GM12878 (cell line): ENCODE data around the gene KLHDC1. TPM values are rescaled to one million over a fixed set of nuclear protein-coding genes. Genes with fewer than 3 reads are reported as not detected.

ENCODE experiments used
- ASH2L ChIP-seq: fragments of 300-600, 200-600 bp; sonication (generic); IDR thresholded peaks from 2 replicates; pipeline ENCODE4 v1.6.1; 2017; ENCODE audit warnings: low read depth, mild to moderate bottlenecking, borderline replicate concordance
- CREB1 ChIP-seq: IDR thresholded peaks from 2 replicates; pipeline ENCODE4 v1.6.1; 2012; ENCODE audit warnings: low read depth, mild to moderate bottlenecking, inconsistent platforms
- CREM ChIP-seq: IDR thresholded peaks from 2 replicates; pipeline ENCODE4 v1.6.1; 2014; ENCODE audit warnings: antibody characterized with exemption, low read depth
- DPF2 ChIP-seq: fragments of 450-650 bp; IDR thresholded peaks from 2 replicates; pipeline ENCODE4 v1.6.1; 2017; ENCODE audit warnings: mild to moderate bottlenecking
- EGR1 ChIP-seq, 2 experiments: IDR thresholded peaks; 1 replicate in 1 of 2; 2 replicates in 1 of 2; pipeline ENCODE4 v1.6.1; 2011 to 2012; ENCODE audit warnings: low read depth in 2 of 2, low read length in 2 of 2, borderline replicate concordance in 1 of 2, mild to moderate bottlenecking in 1 of 2, moderate library complexity in 1 of 2
- LARP7 ChIP-seq: fragments of 450-650 bp; IDR thresholded peaks from 2 replicates; pipeline ENCODE4 v1.6.1; 2017; ENCODE audit warnings: mild to moderate bottlenecking
- NBN ChIP-seq: fragments of 450-650 bp; IDR thresholded peaks from 2 replicates; pipeline ENCODE4 v1.6.1; 2016
- NFIC ChIP-seq: IDR thresholded peaks from 2 replicates; pipeline ENCODE4 v1.6.1; 2012; ENCODE audit warnings: low read depth, mild to moderate bottlenecking, inconsistent platforms, low read length, moderate library complexity
- POLR2AphosphoS2 ChIP-seq: IDR thresholded peaks from 2 replicates; pipeline ENCODE4 v1.6.1; 2011; ENCODE audit warnings: low read depth, mild to moderate bottlenecking, low read length, improper control_type of control experiment, moderate library complexity
- RBBP5 ChIP-seq: fragments of 200-600 bp; sonication (generic); conservative IDR thresholded peaks from 2 replicates; pipeline ENCODE4 v1.6.1; 2016
- SMAD5 ChIP-seq: IDR thresholded peaks from 2 replicates; pipeline ENCODE4 v1.6.1; 2016; ENCODE audit warnings: antibody characterized with exemption, low read depth
- SREBF2 ChIP-seq: IDR thresholded peaks from 2 replicates; pipeline ENCODE4 v1.6.1; 2012; ENCODE audit warnings: mild to moderate bottlenecking, low read length
- TBL1XR1 ChIP-seq: IDR thresholded peaks from 2 replicates; pipeline ENCODE4 v1.6.1; 2012; ENCODE audit warnings: low read depth, low read length, improper control_type of control experiment
- polyA plus RNA-seq, 11 experiments: library from polyadenylated mRNA; depleted of rRNA in 4 of 11; unstranded in 6 of 11; stranded (reverse) in 5 of 11; fragments of >200 nt; fragmentation: Nextera tagmentation in 4 of 11; fragmentation: Illumina TruSeq in 1 of 11; extraction: Ambion mirVana in 4 of 11; extraction: Trizol in 1 of 11; gene quantifications; 1 replicate in 1 of 11; 2 replicates in 10 of 11; pipeline versions ENCODE4 v1.2.1 to v1.2.3, GENCODE V29; 2011 to 2016; ENCODE audit warnings: inconsistent platforms in 2 of 11, missing spikeins in 2 of 11, low read depth in 1 of 11
- total RNA-seq, 4 experiments: library from RNA; depleted of rRNA in 3 of 4; stranded (reverse); fragments of >200 nt in 3 of 4; fragmentation: Illumina TruSeq in 1 of 4; extraction: Trizol in 1 of 4; gene quantifications; 2 replicates each; pipeline versions ENCODE4 v1.2.1 to v1.2.3, GENCODE V29; 2013 to 2021
- TF ChIP-seq, protein P1 (sequence below): IDR thresholded peaks from 2 replicates; pipeline ENCODE4 v1.6.1; 2012; ENCODE audit warnings: mild to moderate bottlenecking, low read depth, low read length
- TF ChIP-seq, protein P2 (sequence below): fragments of 450-650 bp; IDR thresholded peaks from 2 replicates; pipeline ENCODE4 v1.6.1; 2017; ENCODE audit warnings: mild to moderate bottlenecking
- TF ChIP-seq, protein P3 (sequence below): fragments of 450-650 bp; IDR thresholded peaks from 2 replicates; pipeline ENCODE4 v1.6.1; 2017; ENCODE audit warnings: mild to moderate bottlenecking, moderate library complexity
- TF ChIP-seq, protein P4 (sequence below): fragments of 450-650 bp; IDR thresholded peaks from 2 replicates; pipeline ENCODE4 v1.6.1; 2017; ENCODE audit warnings: low read depth, mild to moderate bottlenecking, moderate library complexity
- TF ChIP-seq, protein P5 (sequence below): IDR thresholded peaks from 2 replicates; pipeline ENCODE4 v1.6.1; 2012; ENCODE audit warnings: low read depth, low read length, improper control_type of control experiment

KLHDC1 gene
- total and polyA plus RNA-seq, 10 of the 15 experiments (the other 5 are each of a cell fraction or from before 2014, with no cell fraction given) = 0.22 to 0.98 (median 0.55) TPM

DNA sequence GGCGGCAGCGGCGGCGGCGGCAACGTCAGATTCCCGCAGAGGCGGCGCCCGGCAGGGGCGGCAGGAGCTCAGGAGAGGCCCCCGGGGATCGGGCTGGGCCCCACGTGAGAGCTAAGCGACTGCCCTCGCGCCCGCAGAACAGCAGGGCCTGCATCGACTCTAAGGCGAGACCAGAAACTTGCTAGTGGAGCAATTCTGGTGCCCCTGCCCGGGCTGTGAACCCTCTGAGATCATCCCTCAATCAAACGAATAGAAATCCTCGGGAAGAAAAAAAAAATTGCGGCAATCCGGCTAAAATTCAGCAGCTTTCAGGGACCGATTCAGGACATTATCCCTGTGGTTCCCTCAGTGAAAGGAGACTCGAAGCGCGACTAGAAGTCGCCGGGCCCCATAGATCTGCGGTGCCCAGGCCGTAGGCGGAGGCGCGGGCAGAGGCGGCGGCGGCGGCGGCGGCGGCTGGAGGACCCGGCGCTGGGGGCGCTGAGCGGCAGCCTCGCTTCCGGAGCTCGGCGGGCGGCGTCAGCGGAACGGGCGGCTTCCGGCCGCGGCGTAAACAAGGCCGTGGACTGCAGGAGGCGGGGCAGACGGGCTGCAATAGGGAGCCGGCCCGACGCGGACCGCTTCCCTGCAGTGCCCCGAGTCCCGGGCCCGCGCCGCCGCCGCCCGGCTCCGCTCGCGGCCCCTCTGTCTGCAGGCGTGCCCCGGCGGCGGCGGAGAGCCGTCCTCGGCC, 74.8 kb downstream of the KLHDC1 start, which contains the start of gene KLHDC2 (continued):
- TF ChIP-seq, protein P1, sequence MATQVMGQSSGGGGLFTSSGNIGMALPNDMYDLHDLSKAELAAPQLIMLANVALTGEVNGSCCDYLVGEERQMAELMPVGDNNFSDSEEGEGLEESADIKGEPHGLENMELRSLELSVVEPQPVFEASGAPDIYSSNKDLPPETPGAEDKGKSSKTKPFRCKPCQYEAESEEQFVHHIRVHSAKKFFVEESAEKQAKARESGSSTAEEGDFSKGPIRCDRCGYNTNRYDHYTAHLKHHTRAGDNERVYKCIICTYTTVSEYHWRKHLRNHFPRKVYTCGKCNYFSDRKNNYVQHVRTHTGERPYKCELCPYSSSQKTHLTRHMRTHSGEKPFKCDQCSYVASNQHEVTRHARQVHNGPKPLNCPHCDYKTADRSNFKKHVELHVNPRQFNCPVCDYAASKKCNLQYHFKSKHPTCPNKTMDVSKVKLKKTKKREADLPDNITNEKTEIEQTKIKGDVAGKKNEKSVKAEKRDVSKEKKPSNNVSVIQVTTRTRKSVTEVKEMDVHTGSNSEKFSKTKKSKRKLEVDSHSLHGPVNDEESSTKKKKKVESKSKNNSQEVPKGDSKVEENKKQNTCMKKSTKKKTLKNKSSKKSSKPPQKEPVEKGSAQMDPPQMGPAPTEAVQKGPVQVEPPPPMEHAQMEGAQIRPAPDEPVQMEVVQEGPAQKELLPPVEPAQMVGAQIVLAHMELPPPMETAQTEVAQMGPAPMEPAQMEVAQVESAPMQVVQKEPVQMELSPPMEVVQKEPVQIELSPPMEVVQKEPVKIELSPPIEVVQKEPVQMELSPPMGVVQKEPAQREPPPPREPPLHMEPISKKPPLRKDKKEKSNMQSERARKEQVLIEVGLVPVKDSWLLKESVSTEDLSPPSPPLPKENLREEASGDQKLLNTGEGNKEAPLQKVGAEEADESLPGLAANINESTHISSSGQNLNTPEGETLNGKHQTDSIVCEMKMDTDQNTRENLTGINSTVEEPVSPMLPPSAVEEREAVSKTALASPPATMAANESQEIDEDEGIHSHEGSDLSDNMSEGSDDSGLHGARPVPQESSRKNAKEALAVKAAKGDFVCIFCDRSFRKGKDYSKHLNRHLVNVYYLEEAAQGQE = no peak
- TF ChIP-seq LARP7 (peak; percentile 91), TBL1XR1 (0 out of 2 replicates have a peak, but pooled peaks have one; percentile 3), SREBF2 (no peak), SMAD5 (0 out of 2 replicates have a peak, but pooled peaks have one; percentile 22), CREM (peak; percentile 68), ASH2L (peak; percentile 32; the same call in 1 of the 2 replicates), CREB1 (peak; percentile 71), RBBP5 (no peak), NFIC (0 out of 2 replicates have a peak, but pooled peaks have one; percentile 34), DPF2 (peak; percentile 92), POLR2AphosphoS2 (peak; percentile 71; the same call in 1 of the 2 replicates), EGR1 (IDR thresholded peaks at IDR 0.05; ENCODE audit: borderline replicate concordance in 1 of 2, low read depth in 2 of 2, low read length in 2 of 2) (peak; percentile 7 to 69), NBN (peak; percentile 84)
- TF ChIP-seq, protein P2, sequence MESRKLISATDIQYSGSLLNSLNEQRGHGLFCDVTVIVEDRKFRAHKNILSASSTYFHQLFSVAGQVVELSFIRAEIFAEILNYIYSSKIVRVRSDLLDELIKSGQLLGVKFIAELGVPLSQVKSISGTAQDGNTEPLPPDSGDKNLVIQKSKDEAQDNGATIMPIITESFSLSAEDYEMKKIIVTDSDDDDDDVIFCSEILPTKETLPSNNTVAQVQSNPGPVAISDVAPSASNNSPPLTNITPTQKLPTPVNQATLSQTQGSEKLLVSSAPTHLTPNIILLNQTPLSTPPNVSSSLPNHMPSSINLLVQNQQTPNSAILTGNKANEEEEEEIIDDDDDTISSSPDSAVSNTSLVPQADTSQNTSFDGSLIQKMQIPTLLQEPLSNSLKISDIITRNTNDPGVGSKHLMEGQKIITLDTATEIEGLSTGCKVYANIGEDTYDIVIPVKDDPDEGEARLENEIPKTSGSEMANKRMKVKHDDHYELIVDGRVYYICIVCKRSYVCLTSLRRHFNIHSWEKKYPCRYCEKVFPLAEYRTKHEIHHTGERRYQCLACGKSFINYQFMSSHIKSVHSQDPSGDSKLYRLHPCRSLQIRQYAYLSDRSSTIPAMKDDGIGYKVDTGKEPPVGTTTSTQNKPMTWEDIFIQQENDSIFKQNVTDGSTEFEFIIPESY = no peak; the same call in 1 of the 2 replicates
- TF ChIP-seq, protein P3, sequence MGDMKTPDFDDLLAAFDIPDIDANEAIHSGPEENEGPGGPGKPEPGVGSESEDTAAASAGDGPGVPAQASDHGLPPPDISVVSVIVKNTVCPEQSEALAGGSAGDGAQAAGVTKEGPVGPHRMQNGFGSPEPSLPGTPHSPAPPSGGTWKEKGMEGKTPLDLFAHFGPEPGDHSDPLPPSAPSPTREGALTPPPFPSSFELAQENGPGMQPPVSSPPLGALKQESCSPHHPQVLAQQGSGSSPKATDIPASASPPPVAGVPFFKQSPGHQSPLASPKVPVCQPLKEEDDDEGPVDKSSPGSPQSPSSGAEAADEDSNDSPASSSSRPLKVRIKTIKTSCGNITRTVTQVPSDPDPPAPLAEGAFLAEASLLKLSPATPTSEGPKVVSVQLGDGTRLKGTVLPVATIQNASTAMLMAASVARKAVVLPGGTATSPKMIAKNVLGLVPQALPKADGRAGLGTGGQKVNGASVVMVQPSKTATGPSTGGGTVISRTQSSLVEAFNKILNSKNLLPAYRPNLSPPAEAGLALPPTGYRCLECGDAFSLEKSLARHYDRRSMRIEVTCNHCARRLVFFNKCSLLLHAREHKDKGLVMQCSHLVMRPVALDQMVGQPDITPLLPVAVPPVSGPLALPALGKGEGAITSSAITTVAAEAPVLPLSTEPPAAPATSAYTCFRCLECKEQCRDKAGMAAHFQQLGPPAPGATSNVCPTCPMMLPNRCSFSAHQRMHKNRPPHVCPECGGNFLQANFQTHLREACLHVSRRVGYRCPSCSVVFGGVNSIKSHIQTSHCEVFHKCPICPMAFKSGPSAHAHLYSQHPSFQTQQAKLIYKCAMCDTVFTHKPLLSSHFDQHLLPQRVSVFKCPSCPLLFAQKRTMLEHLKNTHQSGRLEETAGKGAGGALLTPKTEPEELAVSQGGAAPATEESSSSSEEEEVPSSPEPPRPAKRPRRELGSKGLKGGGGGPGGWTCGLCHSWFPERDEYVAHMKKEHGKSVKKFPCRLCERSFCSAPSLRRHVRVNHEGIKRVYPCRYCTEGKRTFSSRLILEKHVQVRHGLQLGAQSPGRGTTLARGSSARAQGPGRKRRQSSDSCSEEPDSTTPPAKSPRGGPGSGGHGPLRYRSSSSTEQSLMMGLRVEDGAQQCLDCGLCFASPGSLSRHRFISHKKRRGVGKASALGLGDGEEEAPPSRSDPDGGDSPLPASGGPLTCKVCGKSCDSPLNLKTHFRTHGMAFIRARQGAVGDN = peak; percentile 77
- TF ChIP-seq, protein P4, sequence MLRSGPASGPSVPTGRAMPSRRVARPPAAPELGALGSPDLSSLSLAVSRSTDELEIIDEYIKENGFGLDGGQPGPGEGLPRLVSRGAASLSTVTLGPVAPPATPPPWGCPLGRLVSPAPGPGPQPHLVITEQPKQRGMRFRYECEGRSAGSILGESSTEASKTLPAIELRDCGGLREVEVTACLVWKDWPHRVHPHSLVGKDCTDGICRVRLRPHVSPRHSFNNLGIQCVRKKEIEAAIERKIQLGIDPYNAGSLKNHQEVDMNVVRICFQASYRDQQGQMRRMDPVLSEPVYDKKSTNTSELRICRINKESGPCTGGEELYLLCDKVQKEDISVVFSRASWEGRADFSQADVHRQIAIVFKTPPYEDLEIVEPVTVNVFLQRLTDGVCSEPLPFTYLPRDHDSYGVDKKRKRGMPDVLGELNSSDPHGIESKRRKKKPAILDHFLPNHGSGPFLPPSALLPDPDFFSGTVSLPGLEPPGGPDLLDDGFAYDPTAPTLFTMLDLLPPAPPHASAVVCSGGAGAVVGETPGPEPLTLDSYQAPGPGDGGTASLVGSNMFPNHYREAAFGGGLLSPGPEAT = peak; percentile 63; the same call in 1 of the 2 replicates
- TF ChIP-seq, protein P5, sequence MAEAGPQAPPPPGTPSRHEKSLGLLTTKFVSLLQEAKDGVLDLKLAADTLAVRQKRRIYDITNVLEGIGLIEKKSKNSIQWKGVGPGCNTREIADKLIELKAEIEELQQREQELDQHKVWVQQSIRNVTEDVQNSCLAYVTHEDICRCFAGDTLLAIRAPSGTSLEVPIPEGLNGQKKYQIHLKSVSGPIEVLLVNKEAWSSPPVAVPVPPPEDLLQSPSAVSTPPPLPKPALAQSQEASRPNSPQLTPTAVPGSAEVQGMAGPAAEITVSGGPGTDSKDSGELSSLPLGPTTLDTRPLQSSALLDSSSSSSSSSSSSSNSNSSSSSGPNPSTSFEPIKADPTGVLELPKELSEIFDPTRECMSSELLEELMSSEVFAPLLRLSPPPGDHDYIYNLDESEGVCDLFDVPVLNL = 0 out of 2 replicates have a peak, but pooled peaks have one; percentile 18
